ENCODE data around the gene TNPO3. TPM values are rescaled to one million over a fixed set of nuclear protein-coding genes. Genes with fewer than 3 reads are reported as not detected.

TNPO3 gene
- total RNA-seq, 6 experiments from 2014 or later, result 15.2 to 30.2 (median 22.2) TPM

DNA sequence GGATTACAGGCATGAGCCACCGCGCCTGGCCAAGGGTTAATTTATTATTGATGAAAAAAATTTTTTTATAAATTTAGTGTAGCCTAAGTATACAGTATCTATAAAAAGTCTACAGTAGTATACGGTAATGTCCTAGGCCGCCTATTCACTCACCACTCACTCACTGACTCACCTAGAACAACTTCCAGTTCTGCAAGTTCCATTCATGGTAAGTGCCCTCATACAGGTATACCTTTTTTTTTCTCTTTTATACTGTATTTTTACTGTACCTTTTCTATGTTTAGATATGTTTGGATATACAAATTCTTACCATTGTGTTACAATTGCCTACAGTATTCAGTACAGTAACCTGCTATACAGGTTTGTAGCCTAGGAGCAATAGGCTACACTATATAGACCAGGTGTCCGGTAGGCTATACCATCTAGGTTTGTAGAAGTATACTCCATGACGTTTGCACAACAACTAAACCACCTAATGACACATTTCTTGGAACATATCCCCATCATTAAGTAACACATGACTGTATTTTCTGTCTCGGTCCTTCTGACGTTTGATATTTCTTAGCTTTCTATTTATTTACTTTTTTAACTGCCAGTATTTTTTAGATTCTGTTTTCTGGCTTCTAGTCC lies 93.8 kb downstream of the TNPO3 start:
- no peak for TF ChIP-seq POLR2A (IDR thresholded peaks at IDR 0.05)
- TF ChIP-seq, protein P1, sequence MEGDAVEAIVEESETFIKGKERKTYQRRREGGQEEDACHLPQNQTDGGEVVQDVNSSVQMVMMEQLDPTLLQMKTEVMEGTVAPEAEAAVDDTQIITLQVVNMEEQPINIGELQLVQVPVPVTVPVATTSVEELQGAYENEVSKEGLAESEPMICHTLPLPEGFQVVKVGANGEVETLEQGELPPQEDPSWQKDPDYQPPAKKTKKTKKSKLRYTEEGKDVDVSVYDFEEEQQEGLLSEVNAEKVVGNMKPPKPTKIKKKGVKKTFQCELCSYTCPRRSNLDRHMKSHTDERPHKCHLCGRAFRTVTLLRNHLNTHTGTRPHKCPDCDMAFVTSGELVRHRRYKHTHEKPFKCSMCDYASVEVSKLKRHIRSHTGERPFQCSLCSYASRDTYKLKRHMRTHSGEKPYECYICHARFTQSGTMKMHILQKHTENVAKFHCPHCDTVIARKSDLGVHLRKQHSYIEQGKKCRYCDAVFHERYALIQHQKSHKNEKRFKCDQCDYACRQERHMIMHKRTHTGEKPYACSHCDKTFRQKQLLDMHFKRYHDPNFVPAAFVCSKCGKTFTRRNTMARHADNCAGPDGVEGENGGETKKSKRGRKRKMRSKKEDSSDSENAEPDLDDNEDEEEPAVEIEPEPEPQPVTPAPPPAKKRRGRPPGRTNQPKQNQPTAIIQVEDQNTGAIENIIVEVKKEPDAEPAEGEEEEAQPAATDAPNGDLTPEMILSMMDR (IDR thresholded peaks at IDR 0.05), result no peak
- intact Hi-C loops (cut with DNase I), result no loop called here
- H3K9me3 ChIP-seq, result no peaks in the 10 kb centered on the region
- no peaks in the 10 kb centered on the region for H3K27me3 ChIP-seq
- H3K36me3 ChIP-seq, result peaks cover 3 to 70% (median 14%) of the 10 kb centered on the region in 4 donors
- 85% methylated on average over 8 of the region's 8 CpGs for WGBS (ENCODE audit: insufficient coverage, low coverage, low lambda C conversion rate, missing lambda C conversion rate)
- ATAC-seq (no peak), DNase-seq (no peak)
- H3K4me3 ChIP-seq, result no peak overlapping the region
- H3K27ac ChIP-seq, result no peak overlapping the region
- no peaks in the 10 kb centered on the region for H3K4me1 ChIP-seq

DNA sequence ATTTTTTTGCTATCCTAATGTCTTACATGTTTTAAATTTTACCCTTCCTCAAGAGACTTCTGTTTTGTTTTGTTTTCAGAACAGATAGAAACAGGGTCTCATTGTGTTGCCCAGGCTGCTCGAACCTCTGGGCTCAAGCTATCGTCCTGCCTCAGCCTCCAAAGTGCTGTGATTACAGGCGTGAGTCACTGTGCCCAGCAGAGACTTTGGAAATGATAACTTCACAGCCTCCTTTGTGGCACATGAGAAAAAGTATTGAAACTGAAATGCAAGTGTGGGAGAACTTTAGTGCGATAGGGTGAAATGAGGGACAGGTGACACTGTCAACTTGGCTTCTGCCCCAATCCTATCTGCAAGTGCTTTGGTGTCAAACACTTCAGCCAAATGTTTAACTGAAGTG lies 95.6 kb downstream of the TNPO3 start:
- H3K36me3 ChIP-seq, result peaks cover 3 to 76% (median 14%) of the 10 kb centered on the region in 4 donors

DNA sequence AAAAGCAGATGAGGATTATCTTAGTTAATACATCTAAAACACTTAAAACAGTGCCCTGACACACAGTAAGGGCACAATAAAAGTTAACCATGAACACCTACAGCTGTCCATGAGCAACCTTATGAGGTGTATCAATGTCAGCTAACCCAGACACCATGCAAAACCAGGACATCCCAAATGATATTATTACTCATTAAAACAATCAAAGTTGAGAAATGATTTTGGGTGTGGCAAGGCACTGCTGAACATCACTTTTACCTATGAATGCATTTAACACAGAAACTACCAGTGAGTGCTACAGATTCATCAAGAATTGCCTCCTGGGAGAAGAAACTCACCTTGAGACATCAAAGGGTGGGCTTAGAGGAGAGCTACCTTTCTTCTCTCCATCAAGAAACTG lies 98.9 kb downstream of the TNPO3 start:
- Histone ChIP-seq H3K4me3 (no peak overlapping the region), H3K4me1 (no peaks in the 10 kb centered on the region), H3K36me3 (peaks cover 0 to 70% (median 14%) of the 10 kb centered on the region in 4 donors), H3K9me3 (no peaks in the 10 kb centered on the region), H3K27me3 (no peaks in the 10 kb centered on the region), H3K27ac (no peak overlapping the region)
- ATAC-seq, result no peak
- intact Hi-C loops (cut with DNase I), result no loop called here
- DNase-seq, result no peak
- no peak for TF ChIP-seq POLR2A (IDR thresholded peaks at IDR 0.05)
- TF ChIP-seq, protein P1 (IDR thresholded peaks at IDR 0.05), result no peak

More for the DNA sequence above, 95.6 kb downstream of the TNPO3 start:
- ATAC-seq (no peak), DNase-seq (no peak)
- Histone ChIP-seq H3K9me3 (no peaks in the 10 kb centered on the region), H3K4me1 (no peaks in the 10 kb centered on the region), H3K27me3 (no peaks in the 10 kb centered on the region), H3K4me3 (no peak overlapping the region), H3K27ac (no peak overlapping the region)
- 94% methylated on average over 3 of the region's 4 CpGs for WGBS (ENCODE audit: insufficient coverage, low coverage, low lambda C conversion rate, missing lambda C conversion rate)
- intact Hi-C loops (cut with DNase I), result no loop called here
- TF ChIP-seq, protein P1 (IDR thresholded peaks at IDR 0.05), result no peak
- no peak for TF ChIP-seq POLR2A (IDR thresholded peaks at IDR 0.05)

DNA sequence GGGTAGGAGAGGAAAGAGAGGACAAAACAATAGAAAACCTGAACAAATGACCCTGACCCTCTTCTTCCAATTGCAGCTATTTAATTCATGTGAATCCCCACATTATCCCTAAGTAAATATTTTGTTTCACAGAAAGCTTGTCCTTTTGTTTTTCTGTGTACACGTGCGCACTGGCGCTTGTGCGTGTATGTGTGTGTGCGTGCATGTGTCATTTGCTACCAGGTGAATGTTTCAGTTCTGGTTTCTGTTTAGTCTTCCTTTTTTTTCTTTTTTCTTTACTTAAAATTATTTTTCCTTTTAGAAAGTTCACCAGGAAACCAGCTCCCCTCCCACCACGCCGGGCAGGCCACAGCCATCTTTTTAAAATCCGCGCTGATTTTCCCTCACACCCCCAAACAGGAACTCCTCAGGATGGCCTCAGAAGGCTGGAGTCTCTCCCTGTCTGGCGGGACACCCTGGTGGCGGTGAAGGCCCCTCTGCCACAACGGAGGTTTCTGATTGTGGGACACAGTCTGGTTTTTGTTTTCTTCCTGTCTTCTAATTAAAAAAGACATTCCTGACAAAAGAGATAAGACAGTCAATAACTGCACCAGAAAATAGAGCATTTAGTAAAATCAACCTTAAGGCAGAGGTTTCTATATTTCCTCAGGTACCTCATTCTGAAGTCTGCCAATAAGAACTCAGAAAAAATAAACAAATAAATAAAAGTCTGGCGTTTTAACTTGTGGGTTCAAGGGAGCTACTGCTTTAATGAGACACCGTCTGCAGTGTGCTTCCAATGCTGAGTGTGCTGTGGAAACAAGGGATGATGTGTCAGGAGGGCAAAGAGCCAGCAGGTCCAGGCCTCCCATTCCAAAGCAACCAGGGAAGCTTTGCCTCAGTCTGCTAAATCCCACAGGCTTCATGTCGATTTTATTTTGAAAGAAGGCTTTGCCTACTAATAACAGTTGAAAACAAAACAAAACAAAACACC lies 99.8 kb downstream of the TNPO3 start:
- ATAC-seq, result peak in 1 of 4 donors; percentile 25
- no peaks in the 10 kb centered on the region for H3K9me3 ChIP-seq
- no peak overlapping the region for H3K27ac ChIP-seq
- TF ChIP-seq, protein P1 (IDR thresholded peaks at IDR 0.05), result no peak
- no peak for TF ChIP-seq POLR2A (IDR thresholded peaks at IDR 0.05)
- peaks cover 0 to 62% (median 14%) of the 10 kb centered on the region in 4 donors for H3K36me3 ChIP-seq
- WGBS (ENCODE audit: insufficient coverage, low coverage, low lambda C conversion rate, missing lambda C conversion rate), result 58% methylated on average over 15 of the region's 15 CpGs
- no peaks in the 10 kb centered on the region for H3K27me3 ChIP-seq
- intact Hi-C loops (cut with DNase I), result no loop called here
- DNase-seq, result no peak
- no peaks in the 10 kb centered on the region for H3K4me1 ChIP-seq
- H3K4me3 ChIP-seq, result no peak overlapping the region

Data from right lobe of liver (tissue), 6 donors.